HG03060 (cell line): ENCODE results near the gene ENTR1.
A peak's percentile ranks its signal among the peaks of the same experiment; 100 is the strongest.

Source experiments
- ATAC-seq: cut with Tn5 transposase; IDR thresholded peaks from one replicate; pipeline ENCODE4 v1.9.1; 2021; ENCODE audit warnings: low read depth, moderate number of reproducible peaks; ENCODE audit not compliant: unreplicated experiment

ENTR1 gene

GRCh38 chr9:136364942-136365774, 45.3 kb downstream of the ENTR1 start:
- no peak for ATAC-seq

- ATAC-seq, result peak; percentile 3
Measured at GRCh38 chr9:136363949-136364748, 46.3 kb downstream of the ENTR1 start.

DNA sequence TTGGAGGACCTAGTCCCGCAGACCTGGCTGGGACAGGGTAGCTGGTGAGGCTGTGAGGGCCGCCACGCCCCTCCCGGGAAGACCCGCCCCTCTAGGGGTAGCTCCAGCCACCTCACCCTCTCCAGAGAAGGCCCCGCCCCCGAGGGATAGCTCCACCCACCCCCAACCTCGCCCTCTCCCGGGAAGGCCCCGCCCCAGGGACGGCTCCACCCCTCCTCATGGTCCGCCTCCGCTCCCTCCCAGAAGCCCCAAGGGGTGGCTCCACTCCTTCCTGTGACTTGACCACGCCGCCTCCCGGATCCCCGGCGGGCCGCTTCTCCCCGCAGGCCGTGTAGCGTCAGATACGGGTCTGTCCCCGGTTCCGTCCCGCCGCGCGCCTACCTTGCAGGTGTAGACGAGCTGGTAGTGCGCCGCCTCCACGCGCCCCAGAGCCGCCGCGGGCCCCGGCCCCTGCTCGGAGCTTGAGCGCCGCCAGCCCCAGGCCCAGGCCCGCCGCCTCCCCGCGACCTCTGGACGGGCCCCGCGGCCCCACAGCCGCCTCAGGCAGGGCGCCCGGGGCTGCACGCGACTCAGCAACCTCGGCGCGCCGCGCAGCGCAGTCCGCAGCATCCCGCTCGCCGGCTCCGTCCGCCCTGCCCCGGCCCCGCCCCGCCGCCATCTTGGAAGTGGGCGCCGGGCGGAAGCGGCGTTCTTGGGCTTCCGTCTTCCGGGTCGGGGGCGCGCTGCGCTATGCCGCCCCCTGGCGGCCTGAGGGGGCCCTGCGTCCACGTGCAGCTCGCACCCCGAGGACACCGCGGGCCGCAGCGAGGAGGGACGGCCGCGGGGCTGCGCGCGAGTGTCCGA, 47.1 kb downstream of the ENTR1 start, which contains the start of gene DNLZ:
Gene DNLZ, minus strand, starts transcription at position 639 of the 843 bp plus-strand sequence. Its CDS starts 30 bp downstream, at position 609.
- ATAC-seq, result peak; percentile 45

DNA sequence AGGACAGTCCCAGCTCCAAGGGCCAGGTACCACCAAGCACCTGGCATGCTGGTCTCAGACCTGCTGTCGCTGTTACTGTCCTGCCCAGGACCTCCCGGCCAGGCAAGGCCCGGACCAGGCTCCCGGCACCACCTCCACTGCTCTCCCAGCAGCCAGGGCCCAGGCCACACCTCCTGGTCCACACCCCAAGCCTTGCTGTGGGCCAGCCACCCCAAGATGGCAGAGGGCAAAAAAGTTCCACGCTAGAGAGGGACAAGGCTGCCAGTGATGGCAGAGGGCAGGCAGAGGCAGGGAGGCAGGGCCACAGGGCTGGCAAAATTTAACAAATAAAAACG, 48.0 kb downstream of the ENTR1 start:
- ATAC-seq, result no peak

GRCh38 chr9:136361754-136362449, 48.5 kb downstream of the ENTR1 start:
- ATAC-seq, result no peak

DNA sequence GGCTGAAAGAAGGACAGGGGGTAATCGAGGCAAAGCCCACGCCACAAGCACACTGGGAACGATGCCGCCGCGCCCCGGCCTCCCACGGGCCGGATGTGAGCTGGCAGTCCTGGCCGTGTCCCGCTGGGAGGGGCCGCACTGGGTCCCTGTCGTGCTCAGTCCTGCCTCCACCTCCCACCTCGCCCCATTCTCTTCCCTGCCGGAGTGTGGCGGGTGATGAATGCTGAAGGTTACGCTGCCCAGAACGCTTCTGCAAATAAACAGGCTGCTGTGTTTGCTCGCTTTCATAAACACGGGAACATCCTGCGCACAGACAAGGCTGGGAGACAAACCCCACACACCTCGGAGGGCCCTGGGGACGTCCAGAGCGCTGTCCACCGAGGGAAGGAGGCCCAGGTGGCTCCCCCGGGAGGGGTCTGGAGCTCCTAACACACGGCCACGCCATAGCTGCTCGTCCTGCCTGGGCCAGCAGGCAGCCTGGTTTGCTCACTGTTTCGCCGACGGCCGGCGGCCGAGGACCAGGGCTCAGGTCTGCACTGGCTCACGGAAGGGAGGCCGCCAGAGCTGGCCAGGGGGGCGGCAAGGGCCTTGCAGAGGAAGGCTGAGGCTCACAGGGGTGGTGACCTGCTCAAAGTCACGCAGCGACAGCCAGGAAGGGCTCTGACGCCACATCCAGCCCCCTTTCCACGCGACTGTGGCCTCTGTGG, 49.2 kb downstream of the ENTR1 start:
- no peak for ATAC-seq

- ATAC-seq, result no peak
Measured at GRCh38 chr9:136359774-136360718, 50.4 kb downstream of the ENTR1 start.

GRCh38 chr9:136358888-136359287, 51.5 kb downstream of the ENTR1 start:
- ATAC-seq, result no peak

DNA sequence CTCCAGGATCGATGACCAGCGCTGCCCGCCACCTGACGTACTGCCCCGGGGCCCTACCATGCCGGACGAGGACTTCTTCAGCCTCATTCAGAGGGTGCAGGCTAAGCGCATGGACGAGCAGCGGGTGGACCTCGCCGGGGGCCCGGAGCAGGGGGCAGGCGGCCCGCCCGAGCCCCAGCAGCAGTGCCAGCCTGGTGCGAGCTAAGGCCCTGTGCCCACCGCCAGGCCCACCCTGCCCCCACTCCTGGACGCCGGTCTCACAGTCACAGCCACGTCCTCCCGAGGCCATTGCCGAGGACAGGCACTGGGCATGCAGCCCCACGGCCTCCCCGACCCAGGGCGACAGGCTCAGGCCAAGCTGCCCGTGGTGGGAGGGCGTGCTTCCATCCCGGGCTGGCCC, 52.4 kb downstream of the ENTR1 start:
- no peak for ATAC-seq

GRCh38 chr9:136357202-136357725, 53.1 kb downstream of the ENTR1 start:
- ATAC-seq, result no peak

GRCh38 chr9:136355616-136356557, 54.5 kb downstream of the ENTR1 start:
- no peak for ATAC-seq

DNA sequence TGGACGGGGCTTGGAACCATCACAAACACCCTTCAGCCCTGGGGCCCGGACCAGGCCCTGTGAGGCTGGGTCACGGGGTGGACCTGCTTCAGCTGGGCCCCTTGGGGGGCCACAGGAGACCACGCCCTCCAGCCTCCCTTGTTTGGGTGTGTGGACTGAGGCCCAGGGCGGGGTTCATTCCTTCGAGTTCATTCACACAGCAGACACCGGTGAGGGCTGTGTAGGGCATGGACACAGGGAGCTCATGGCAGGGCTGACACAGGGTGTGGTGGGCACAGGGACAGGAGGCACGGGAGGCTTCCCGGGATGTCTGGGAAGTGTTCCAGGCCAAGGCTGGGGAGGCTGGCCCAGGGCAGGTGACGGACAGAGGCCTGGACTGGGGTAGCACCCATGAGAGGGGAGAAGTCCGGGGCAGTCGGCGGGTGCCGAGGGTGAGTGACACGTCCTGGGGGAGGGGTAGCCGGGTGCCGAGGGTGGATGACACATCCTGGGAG, 55.8 kb downstream of the ENTR1 start:
- ATAC-seq, result no peak

- ATAC-seq, result no peak
Measured at GRCh38 chr9:136353757-136354488, 56.5 kb downstream of the ENTR1 start.

- no peak for ATAC-seq
Measured at GRCh38 chr9:136353088-136353487, 57.3 kb downstream of the ENTR1 start.

DNA sequence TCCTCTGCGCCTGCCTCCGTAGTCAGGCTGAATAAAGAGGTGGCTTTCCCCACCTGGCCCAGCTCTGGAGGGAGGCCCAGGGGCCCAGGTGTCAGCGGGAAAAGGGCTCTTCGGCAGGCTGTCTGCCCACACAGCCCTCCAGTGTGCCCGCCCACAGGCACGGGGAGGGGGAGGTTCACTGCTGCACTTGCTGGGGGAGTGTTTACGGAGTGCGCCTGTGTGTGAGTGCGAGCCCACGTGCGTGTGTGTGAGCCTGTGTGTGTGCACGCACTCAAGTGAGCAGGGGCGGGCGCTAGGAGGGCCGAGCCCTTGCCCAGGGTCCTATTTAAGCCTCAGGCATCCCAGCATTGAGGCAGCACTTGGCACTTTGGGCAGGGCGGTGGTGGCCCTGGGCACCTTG, 57.7 kb downstream of the ENTR1 start:
- no peak for ATAC-seq
